ENCODE measurements around the gene POLD3.
"Not testable (repeated sequence)": the region's sequence is repeated elsewhere in the genome, so short reads cannot be mapped to it uniquely, and the experiment has no call there.

The POLD3 gene

DNA sequence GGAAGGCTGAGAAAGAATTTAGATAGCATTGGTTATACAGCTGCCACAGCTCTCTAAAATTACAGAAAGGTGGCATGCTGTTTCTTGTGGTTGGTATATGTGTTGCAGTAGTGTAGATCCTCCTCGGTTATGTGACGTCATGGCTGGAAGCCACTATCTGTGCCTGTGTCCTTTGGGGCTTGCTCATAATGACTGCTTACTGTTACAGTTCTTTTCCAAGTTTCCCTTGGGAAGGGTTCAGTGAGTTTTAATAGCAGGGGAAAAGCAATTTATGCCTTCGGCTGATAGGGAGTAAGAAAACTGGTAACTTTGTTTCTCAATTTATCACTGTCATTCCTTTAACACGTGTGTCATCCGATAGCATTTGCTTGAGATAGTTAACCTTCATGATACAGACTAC, 47.2 kb downstream of the POLD3 start:
- DNase-seq: peak; percentile 17

DNA sequence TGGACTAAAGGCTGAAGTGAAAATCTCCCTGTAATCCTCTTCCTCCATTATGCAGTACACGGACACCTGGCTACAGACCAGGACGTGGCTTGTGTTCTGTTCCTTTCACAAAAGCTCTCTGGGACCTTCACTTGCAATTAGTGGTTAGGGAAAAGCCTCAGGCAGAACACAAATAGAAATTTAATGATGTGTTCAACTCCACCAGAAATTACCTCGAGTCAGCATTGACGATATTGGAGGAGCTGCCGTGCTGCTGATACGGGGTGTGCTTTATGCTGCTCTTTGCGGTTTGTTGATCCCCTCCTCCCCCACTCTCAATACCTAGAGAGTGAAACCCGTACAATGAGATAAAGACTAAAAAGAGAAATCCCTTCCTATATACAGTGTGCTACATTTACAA, 48.9 kb downstream of the POLD3 start:
- peak; percentile 80 for DNase-seq

- no peak for DNase-seq
These were observed 49.5 kb downstream of the POLD3 start for GRCh38 chr11:74641905-74642304.

DNA sequence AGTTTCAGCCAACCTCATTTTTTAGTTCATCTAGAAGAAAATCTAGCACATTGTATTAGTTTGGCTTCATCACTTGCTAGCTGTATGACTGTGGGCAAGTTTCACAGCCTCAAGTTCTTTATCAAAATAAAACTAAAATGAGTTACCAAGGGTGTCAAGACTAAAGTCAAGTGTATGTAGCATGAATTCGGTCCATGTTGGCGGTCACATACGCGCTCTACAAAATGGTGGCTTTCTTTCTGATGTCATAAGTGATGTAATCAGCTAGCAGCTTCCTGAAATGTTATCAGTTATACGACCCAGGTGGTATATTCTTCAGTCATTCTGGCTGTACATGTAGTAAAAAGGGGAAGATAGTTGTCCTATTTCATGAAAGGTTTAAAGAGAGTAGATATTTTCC, 50.5 kb downstream of the POLD3 start:
- no peak for DNase-seq

GRCh38 chr11:74644081-74644480, 51.7 kb downstream of the POLD3 start:
- DNase-seq: no peak

GRCh38 chr11:74646215-74646614, 53.8 kb downstream of the POLD3 start:
- DNase-seq: no peak

DNA sequence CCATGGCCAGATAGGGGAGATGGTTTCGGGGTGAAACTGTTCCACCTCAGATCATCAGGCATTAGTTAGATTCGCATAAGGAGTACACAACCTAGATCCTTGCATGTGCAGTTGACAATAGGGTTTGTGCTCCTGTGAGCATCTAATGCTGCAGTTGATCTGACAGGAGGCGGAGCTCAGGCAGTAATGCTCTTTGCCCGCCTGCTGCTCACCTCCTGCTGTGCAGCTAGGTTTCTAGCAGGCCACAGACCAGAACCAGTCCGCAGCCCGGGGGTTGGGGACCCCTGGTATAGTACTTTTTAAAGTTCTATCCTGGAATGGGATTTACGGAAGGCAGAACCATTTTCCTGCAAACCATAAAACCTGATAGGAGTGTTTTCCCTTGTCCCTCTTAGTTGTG, 54.6 kb downstream of the POLD3 start:
- DNase-seq: no peak

GRCh38 chr11:74647404-74647803, 55.0 kb downstream of the POLD3 start:
- DNase-seq: no peak

- DNase-seq: no peak
These were observed 55.4 kb downstream of the POLD3 start for GRCh38 chr11:74647831-74648230.

- DNase-seq: no peak
These were observed 56.5 kb downstream of the POLD3 start for GRCh38 chr11:74648894-74649293.

- no peak for DNase-seq
These were observed 58.1 kb downstream of the POLD3 start for GRCh38 chr11:74650498-74650897.

GRCh38 chr11:74654976-74655375, 62.6 kb downstream of the POLD3 start:
- no peak for DNase-seq

DNA sequence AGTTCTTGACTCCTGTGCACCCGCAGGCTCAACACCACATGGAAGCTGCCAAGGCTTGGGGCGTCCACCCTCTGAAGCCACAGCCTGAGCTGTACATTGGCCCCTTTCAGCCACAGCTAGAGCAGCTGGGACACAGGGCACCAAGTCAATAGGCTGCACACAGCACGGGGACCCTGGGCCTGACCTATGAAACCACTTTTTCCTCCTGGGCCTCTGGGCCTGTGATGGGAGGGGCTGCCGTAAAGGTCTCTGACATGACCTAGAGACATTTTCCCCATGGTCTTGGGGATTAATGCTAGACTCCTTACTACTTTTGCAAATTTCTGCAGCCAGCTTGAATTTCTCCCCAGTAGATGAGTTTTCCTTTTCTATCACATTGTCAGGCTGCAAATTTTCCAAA, 66.7 kb downstream of the POLD3 start:
- DNase-seq: not testable (repeated sequence)

DNA sequence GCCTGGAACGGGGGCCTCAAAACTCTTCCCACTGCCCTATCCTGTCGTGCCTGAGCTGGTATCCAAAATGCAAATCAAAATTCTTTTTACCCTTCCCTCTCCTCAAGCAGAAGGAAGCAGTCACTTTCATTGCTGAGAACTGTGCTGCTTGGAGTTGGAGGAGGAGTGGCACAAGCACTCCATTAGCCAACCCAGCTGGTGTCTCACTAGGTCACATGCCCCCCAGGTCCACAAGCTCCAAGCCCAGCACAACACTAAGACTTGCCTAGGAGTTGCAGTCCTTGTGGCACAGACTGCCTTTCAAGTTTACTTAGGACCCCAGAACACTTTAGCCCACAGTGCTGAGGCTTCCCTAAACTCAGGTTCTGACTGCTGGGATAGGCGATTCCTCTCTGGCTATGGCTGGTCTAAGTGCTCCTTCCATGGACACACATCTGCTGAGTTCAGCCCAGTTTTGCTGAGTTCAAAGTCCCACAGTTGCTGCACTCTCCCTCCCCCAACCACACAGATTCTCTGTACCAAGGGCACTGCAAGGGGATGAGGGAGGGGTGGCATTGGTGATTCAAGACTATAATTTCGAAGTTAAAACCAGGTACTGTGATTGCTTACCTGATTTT, 70.2 kb downstream of the POLD3 start:
- DNase-seq: no peak

GRCh38 chr11:74663315-74663714, 70.9 kb downstream of the POLD3 start:
- DNase-seq: no peak

GRCh38 chr11:74669211-74670160, 77.1 kb downstream of the POLD3 start:
- DNase-seq: no peak

DNA sequence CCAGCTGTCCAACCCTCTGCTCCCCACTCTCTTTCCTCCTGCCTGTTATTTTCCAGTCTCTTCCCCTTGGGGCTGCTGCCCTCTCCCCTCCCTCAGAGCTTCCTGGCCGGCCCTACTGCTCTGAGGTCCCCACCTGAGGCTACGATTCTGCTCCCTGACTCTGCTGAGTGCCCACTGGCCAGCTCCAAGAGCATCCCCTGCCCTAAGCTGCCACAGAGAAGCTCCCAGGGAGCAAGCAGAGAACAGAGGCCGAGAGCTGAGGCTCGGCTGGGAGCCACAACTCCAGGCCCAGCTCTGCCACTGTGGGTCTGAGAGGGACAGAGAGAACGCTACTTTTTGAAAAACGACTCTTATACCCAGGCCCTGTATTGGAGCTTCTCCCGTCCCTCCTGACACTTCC, 77.8 kb downstream of the POLD3 start:
- DNase-seq: no peak

DNA sequence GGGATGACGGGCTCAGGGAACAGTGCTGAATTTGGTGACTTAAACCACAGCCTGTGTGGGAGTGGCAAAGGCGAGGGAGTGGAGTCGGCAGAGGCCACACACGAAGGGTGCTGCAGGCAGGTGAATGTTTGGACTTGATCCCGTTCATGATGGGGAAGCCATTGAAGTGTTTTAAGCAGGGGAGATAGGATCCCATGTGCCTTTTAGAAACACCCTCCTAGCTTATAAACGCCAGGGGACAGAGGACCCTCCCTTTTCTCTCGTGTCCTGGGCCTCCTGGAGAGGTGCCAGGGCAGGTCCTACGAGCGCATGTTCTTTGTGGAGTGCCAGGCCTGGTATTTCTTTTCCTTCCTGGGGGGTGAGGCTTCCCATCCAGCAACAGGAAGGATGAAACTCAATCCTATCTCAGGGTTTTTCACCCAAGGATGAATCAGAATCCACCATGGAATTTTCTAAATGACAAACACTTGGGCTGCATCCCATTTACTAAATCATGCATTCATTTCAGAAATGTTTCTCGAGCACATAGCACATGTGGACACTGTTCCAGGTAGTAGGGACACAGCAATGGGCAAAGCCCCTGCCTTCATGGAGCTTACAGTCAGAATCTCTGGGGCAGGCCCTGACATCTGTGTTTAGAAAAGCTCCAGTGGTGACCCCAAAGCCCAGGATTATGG, 79.3 kb downstream of the POLD3 start:
- DNase-seq: no peak

DNA sequence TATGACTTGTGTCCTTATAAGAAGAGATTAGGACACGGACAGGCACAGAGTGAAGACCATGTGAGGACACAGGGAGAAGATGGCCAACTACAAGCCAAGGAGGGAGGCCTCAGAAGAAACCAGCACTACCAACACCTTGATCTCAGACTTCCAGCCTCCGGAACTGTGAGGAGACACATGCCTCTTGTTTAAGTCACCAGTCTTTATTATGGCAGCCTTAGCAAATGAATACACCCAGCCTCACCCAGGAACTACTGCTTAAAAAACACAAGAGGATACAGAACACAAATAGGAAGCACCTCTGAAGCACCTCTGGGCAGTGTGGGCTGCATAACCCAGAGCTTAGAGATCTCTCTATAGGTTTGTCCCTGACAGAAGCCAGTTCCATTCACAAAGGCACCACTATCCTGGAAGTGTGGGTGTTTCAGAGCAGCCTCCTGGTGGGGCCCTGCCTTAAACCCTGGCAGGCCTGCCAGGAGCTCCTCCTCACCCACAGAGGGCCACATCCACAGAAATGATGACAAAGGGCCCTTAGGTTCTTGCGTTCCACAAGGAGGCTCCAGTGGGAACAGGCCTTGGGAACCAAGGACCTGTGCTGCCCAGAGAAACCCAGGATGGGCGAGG, 80.1 kb downstream of the POLD3 start:
- DNase-seq: no peak

- no peak for DNase-seq
These were observed 80.7 kb downstream of the POLD3 start for GRCh38 chr11:74672956-74673692.

- DNase-seq: no peak
These were observed 81.4 kb downstream of the POLD3 start for GRCh38 chr11:74673693-74674360.

- no peak for DNase-seq
These were observed 83.4 kb downstream of the POLD3 start for GRCh38 chr11:74675761-74676160.
